Neural cell (in vitro differentiated cells): ENCODE measurements around the gene NEFH.

Experiments used
- CTCF ChIP-seq: fragments of 450-650 bp; IDR thresholded peaks from 2 replicates; pipeline ENCODE4 v1.5.1; 2014; ENCODE audit warnings: antibody characterized with exemption, mild to moderate bottlenecking, moderate library complexity; ENCODE audit not compliant: poor library complexity, severe bottlenecking
- EP300 ChIP-seq: fragments of 450-650 bp; conservative IDR thresholded peaks from 2 replicates; pipeline ENCODE4 v1.6.1; 2014; ENCODE audit warnings: antibody characterized with exemption, mild to moderate bottlenecking, moderate library complexity; ENCODE audit not compliant: poor library complexity, severe bottlenecking
- EZH2 ChIP-seq: fragments of 200-600, 300-800 bp; shearing (Covaris generic), sonication (generic); IDR thresholded peaks from 2 replicates; pipeline ENCODE4 v1.6.1; 2014; ENCODE audit warnings: antibody characterized with exemption, low read length, borderline replicate concordance, mild to moderate bottlenecking; ENCODE audit not compliant: insufficient read depth, poor library complexity, severe bottlenecking
- MXI1 ChIP-seq: fragments of 450-650 bp; conservative IDR thresholded peaks from 2 replicates; pipeline ENCODE4 v1.6.1; 2014; ENCODE audit warnings: antibody characterized with exemption, mild to moderate bottlenecking; ENCODE audit not compliant: poor library complexity, severe bottlenecking
- RAD21 ChIP-seq: fragments of 450-650 bp; conservative IDR thresholded peaks from 2 replicates; pipeline ENCODE4 v1.6.1; 2014; ENCODE audit warnings: antibody characterized with exemption, mild to moderate bottlenecking, moderate library complexity
- SMC3 ChIP-seq: fragments of 450-650 bp; conservative IDR thresholded peaks from 2 replicates; pipeline ENCODE4 v1.6.1; 2014; ENCODE audit warnings: antibody characterized with exemption, mild to moderate bottlenecking, moderate library complexity; ENCODE audit not compliant: poor library complexity
- TAF1 ChIP-seq: IDR thresholded peaks from 2 replicates; pipeline ENCODE4 v1.6.1; 2012; ENCODE audit warnings: low read depth

- TF ChIP-seq CTCF, result no peak
- no peak for TF ChIP-seq TAF1
- no peak for TF ChIP-seq EZH2
- TF ChIP-seq EP300, result no peak
- TF ChIP-seq SMC3, result no peak
- TF ChIP-seq MXI1, result no peak
- no peak for TF ChIP-seq RAD21
Measured at GRCh38 chr22:29485448-29485847, 5.4 kb downstream of the NEFH start.
